MCF 10A (cell line): Measurements from ENCODE around the gene ZNF319. TPM values are rescaled to one million over a fixed set of nuclear protein-coding genes. Genes with fewer than 3 reads are reported as not detected.

ENCODE experiments used
- BruUV-seq: library from RNA; stranded (reverse); fragments of 400-500 nt; replicated peaks from 2 replicates; lab custom pipeline; 2021; lab: Mats Ljungman, UMichigan
- CTCF ChIA-PET: fragments of 300-600 bp; sonication (Branson Sonifier 250); formaldehyde crosslinking; extraction: SDS; loops from one replicate; lab custom pipeline; 2021; ENCODE audit warnings: antibody characterized with exemption, inconsistent platforms; lab: Yijun Ruan, JAX
- POLR2A ChIA-PET: fragments of 300-600, 350-650 bp; sonication (Branson Sonifier 250); formaldehyde crosslinking; extraction: SDS; loops from one replicate; lab custom pipeline; 2020; ENCODE audit warnings: antibody characterized with exemption, inconsistent platforms; lab: Yijun Ruan, JAX
- DNase-seq: peaks from one replicate; pipeline ENCODE4 v3.0.0-alpha.2; 2018; ENCODE audit not compliant: unreplicated experiment
- H3K27ac Mint-ChIP-seq: one replicate; pipeline ENCODE4 v1.8.0; 2022; ENCODE audit warnings: mild to moderate bottlenecking, low read depth, mixed read lengths; ENCODE audit not compliant: unreplicated experiment
- H3K27me3 Mint-ChIP-seq: one replicate; pipeline ENCODE4 v1.8.0; 2022; ENCODE audit warnings: mixed read lengths; ENCODE audit not compliant: insufficient read depth, unreplicated experiment
- H3K36me3 Mint-ChIP-seq: one replicate; pipeline ENCODE4 v1.8.0; 2022; ENCODE audit warnings: mild to moderate bottlenecking, moderate library complexity, mixed read lengths; ENCODE audit not compliant: insufficient read depth, unreplicated experiment
- H3K4me1 Mint-ChIP-seq: one replicate; pipeline ENCODE4 v1.8.0; 2022; ENCODE audit warnings: mixed read lengths; ENCODE audit not compliant: insufficient read depth, unreplicated experiment
- H3K4me3 Mint-ChIP-seq: one replicate; pipeline ENCODE4 v1.8.0; 2022; ENCODE audit warnings: mild to moderate bottlenecking, moderate library complexity, mixed read lengths; ENCODE audit not compliant: unreplicated experiment
- H3K9me3 Mint-ChIP-seq: one replicate; pipeline ENCODE4 v1.8.0; 2022; ENCODE audit warnings: mixed read lengths; ENCODE audit not compliant: unreplicated experiment
- intact Hi-C: fragments of 100-400 bp; cut with micrococcal nuclease; formaldehyde crosslinking; loops from 2 replicates; pipeline ENCODE4 v1.14.1; 2022
- total RNA-seq: library from RNA; stranded (reverse); gene quantifications from 2 replicates; pipeline ENCODE4 v1.2.3, GENCODE V29; 2022
- TF ChIP-seq, protein P1 (sequence below): fragments of 200-600 bp; IDR thresholded peaks from one replicate; pipeline ENCODE4 v1.8.0; 2022; ENCODE audit warnings: antibody characterized with exemption, mild to moderate bottlenecking; ENCODE audit not compliant: unreplicated experiment

ZNF319 gene
- total RNA-seq, 1 experiment from 2014 or later = 12.6 TPM

GRCh38 chr16:57998992-57999365, 1.5 kb downstream of the ZNF319 start:
- Mint-ChIP-seq H3K9me3 (no peaks in the 10 kb centered on the region), H3K4me1 (peaks cover 14% of the 10 kb centered on the region), H3K4me3 (peak overlapping the region; percentile 68), H3K27me3 (no peaks in the 10 kb centered on the region), H3K36me3 (peaks cover 44% of the 10 kb centered on the region), H3K27ac (peak overlapping the region; percentile 1)
- BruUV-seq = no TSS peak
- intact Hi-C loops = no loop called here
- ChIA-PET POLR2A (interaction anchor here (0.7 to 3.7 kb wide), 7 partner anchors 10 to 130 kb away, joined by 3 to 17 read pairs (median 6); partner anchors contain the start of gene CFAP20), CTCF (interaction anchor here (0.6 to 7.0 kb wide), 12 partner anchors 11 to 543 kb away, joined by 3 to 88 read pairs (median 4); no protein-coding TSS in a partner anchor)
- DNase-seq = no peak
- TF ChIP-seq, protein P1, sequence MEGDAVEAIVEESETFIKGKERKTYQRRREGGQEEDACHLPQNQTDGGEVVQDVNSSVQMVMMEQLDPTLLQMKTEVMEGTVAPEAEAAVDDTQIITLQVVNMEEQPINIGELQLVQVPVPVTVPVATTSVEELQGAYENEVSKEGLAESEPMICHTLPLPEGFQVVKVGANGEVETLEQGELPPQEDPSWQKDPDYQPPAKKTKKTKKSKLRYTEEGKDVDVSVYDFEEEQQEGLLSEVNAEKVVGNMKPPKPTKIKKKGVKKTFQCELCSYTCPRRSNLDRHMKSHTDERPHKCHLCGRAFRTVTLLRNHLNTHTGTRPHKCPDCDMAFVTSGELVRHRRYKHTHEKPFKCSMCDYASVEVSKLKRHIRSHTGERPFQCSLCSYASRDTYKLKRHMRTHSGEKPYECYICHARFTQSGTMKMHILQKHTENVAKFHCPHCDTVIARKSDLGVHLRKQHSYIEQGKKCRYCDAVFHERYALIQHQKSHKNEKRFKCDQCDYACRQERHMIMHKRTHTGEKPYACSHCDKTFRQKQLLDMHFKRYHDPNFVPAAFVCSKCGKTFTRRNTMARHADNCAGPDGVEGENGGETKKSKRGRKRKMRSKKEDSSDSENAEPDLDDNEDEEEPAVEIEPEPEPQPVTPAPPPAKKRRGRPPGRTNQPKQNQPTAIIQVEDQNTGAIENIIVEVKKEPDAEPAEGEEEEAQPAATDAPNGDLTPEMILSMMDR = no peak

- Mint-ChIP-seq H3K27me3 (no peaks in the 10 kb centered on the region), H3K36me3 (peaks cover 39% of the 10 kb centered on the region), H3K27ac (peak overlapping the region; percentile 1), H3K9me3 (no peaks in the 10 kb centered on the region), H3K4me1 (peaks cover 14% of the 10 kb centered on the region), H3K4me3 (peak overlapping the region; percentile 68)
- intact Hi-C loops = no loop called here
- DNase-seq = peak; percentile 80
- POLR2A ChIA-PET = interaction anchor here (0.7 to 3.7 kb wide), 4 partner anchors 9 to 131 kb away, joined by 3 to 13 read pairs (median 7); partner anchors contain the start of gene CFAP20
- TF ChIP-seq, protein P1 = no peak
- CTCF ChIA-PET = interaction anchor here (0.6 to 7.0 kb wide), 8 partner anchors 10 to 422 kb away, joined by 3 to 88 read pairs (median 4); no protein-coding TSS in a partner anchor
- BruUV-seq = no TSS peak
Observed at GRCh38 chr16:57998486-57998885, 2.0 kb downstream of the ZNF319 start.

- no peak for DNase-seq
- intact Hi-C loops = no loop called here
- no peaks in the 10 kb centered on the region for H3K27me3 Mint-ChIP-seq
- BruUV-seq = no TSS peak
- CTCF ChIA-PET = interaction anchor here (0.6 to 7.0 kb wide), 4 partner anchors 9 to 97 kb away, joined by 4 to 88 read pairs (median 16); no protein-coding TSS in a partner anchor
- H3K4me3 Mint-ChIP-seq = peak overlapping the region; percentile 68
- peak overlapping the region; percentile 1 for H3K27ac Mint-ChIP-seq
- POLR2A ChIA-PET = interaction anchor here (2.1 to 3.7 kb wide), 2 partner anchors 9 to 96 kb away, joined by 6 to 13 read pairs; no protein-coding TSS in a partner anchor
- no peaks in the 10 kb centered on the region for H3K9me3 Mint-ChIP-seq
- peaks cover 19% of the 10 kb centered on the region for H3K4me1 Mint-ChIP-seq
- TF ChIP-seq, protein P1 = no peak
- peaks cover 42% of the 10 kb centered on the region for H3K36me3 Mint-ChIP-seq
Observed at GRCh38 chr16:57997528-57998265, 2.8 kb downstream of the ZNF319 start.

- H3K9me3 Mint-ChIP-seq = no peaks in the 10 kb centered on the region
- DNase-seq = no peak
- no TSS peak for BruUV-seq
- no peaks in the 10 kb centered on the region for H3K27me3 Mint-ChIP-seq
- peaks cover 19% of the 10 kb centered on the region for H3K4me1 Mint-ChIP-seq
- TF ChIP-seq, protein P1 = no peak
- H3K27ac Mint-ChIP-seq = no peak overlapping the region
- POLR2A ChIA-PET = interaction anchor here (2.1 kb wide), 1 partner anchor 8 kb away, joined by 6 read pairs; no protein-coding TSS in a partner anchor
- intact Hi-C loops = no loop called here
- CTCF ChIA-PET = interaction anchor here (7.0 kb wide), 1 partner anchor 96 kb away, joined by 88 read pairs; no protein-coding TSS in a partner anchor
- H3K4me3 Mint-ChIP-seq = no peak overlapping the region
- H3K36me3 Mint-ChIP-seq = peaks cover 38% of the 10 kb centered on the region
Observed at GRCh38 chr16:57997176-57997527, 3.3 kb downstream of the ZNF319 start.
